Measurements from ENCODE around the gene UBE2E1. TPM values are rescaled to one million over a fixed set of nuclear protein-coding genes. Genes with fewer than 3 reads are reported as not detected.

UBE2E1 gene
- total RNA-seq (2022) (68.9 and 74.3 TPM in 2 replicates), Bru-seq, nascent RNA (percentile 87 among the genes with signal in this experiment), BruChase-seq, experiment 1, labeled RNA remaining after a 6-hour chase (percentile 82 among the genes with signal in this experiment), BruChase-seq, experiment 2, labeled RNA remaining after a 2-hour chase (percentile 80 among the genes with signal in this experiment)
- long read RNA-seq, partial matches to known transcripts: 4 of 4 reads
- long read RNA-seq, other reads (novel, unspliced or antisense): 0 of 4 reads

- H3K4me1 Mint-ChIP-seq (ENCODE audit: low read depth, unreplicated experiment): peaks cover 41% of the 10 kb centered on the region
- intact Hi-C loops (cut with micrococcal nuclease; ENCODE audit: unreplicated experiment): loop anchor here (2.0 to 10.0 kb wide), 2 partner anchors 65 to 621 kb away; no protein-coding TSS in a partner anchor
- CTCF ChIA-PET: no interaction called here
- peak within 1 kb of the TSS; percentile 88 for H3K27ac Mint-ChIP-seq (ENCODE audit: unreplicated experiment)
- H3K9me3 Mint-ChIP-seq (ENCODE audit: low read depth, unreplicated experiment): no peaks in the 10 kb centered on the region
- no peaks in the 10 kb centered on the region for H3K27me3 Mint-ChIP-seq (ENCODE audit: unreplicated experiment)
- peak; percentile 54 for DNase-seq
- peak within 1 kb of the TSS; percentile 85 for H3K4me3 Mint-ChIP-seq (ENCODE audit: low read depth, unreplicated experiment)
- TF ChIP-seq CTCF (IDR thresholded peaks at IDR 0.05; ENCODE audit: unreplicated experiment): no peak
- peaks cover 50% of the 10 kb centered on the region for H3K36me3 Mint-ChIP-seq (ENCODE audit: insufficient read depth, unreplicated experiment)
- no TSS peak for BruUV-seq (replicated peaks)
These were observed at the start of gene UBE2E1 for GRCh38 chr3:23805633-23806533. Gene UBE2E1 (plus strand): TSS chr3:23805955. CDS start chr3:23807270, 1,315 bp downstream.

- no peaks in the 10 kb centered on the region for H3K36me3 Mint-ChIP-seq (ENCODE audit: insufficient read depth, unreplicated experiment)
These were observed 49.4 kb upstream of the UBE2E1 start for GRCh38 chr3:23756206-23756840.

GRCh38 chr3:23758253-23758838 lies 47.4 kb upstream of the UBE2E1 start:
- Mint-ChIP-seq H3K27me3 (ENCODE audit: unreplicated experiment) (no peaks in the 10 kb centered on the region), H3K4me3 (ENCODE audit: low read depth, unreplicated experiment) (no peak overlapping the region), H3K27ac (ENCODE audit: unreplicated experiment) (no peak overlapping the region), H3K36me3 (ENCODE audit: insufficient read depth, unreplicated experiment) (no peaks in the 10 kb centered on the region), H3K4me1 (ENCODE audit: low read depth, unreplicated experiment) (no peaks in the 10 kb centered on the region), H3K9me3 (ENCODE audit: low read depth, unreplicated experiment) (no peaks in the 10 kb centered on the region)
- intact Hi-C loops (cut with micrococcal nuclease; ENCODE audit: unreplicated experiment): no loop called here
- no peak for TF ChIP-seq CTCF (IDR thresholded peaks at IDR 0.05; ENCODE audit: unreplicated experiment)
- DNase-seq: no peak
- CTCF ChIA-PET: no interaction called here
- BruUV-seq (replicated peaks): no TSS peak

More at GRCh38 chr3:23756206-23756840, 49.4 kb upstream of the UBE2E1 start:
- CTCF ChIA-PET: no interaction called here
- DNase-seq: no peak
- BruUV-seq (replicated peaks): no TSS peak
- no peaks in the 10 kb centered on the region for H3K27me3 Mint-ChIP-seq (ENCODE audit: unreplicated experiment)
- peaks cover 5% of the 10 kb centered on the region for H3K4me1 Mint-ChIP-seq (ENCODE audit: low read depth, unreplicated experiment)
- TF ChIP-seq CTCF (IDR thresholded peaks at IDR 0.05; ENCODE audit: unreplicated experiment): no peak
- H3K4me3 Mint-ChIP-seq (ENCODE audit: low read depth, unreplicated experiment): no peak overlapping the region
- H3K9me3 Mint-ChIP-seq (ENCODE audit: low read depth, unreplicated experiment): no peaks in the 10 kb centered on the region
- no peak overlapping the region for H3K27ac Mint-ChIP-seq (ENCODE audit: unreplicated experiment)
- intact Hi-C loops (cut with micrococcal nuclease; ENCODE audit: unreplicated experiment): no loop called here

DNA sequence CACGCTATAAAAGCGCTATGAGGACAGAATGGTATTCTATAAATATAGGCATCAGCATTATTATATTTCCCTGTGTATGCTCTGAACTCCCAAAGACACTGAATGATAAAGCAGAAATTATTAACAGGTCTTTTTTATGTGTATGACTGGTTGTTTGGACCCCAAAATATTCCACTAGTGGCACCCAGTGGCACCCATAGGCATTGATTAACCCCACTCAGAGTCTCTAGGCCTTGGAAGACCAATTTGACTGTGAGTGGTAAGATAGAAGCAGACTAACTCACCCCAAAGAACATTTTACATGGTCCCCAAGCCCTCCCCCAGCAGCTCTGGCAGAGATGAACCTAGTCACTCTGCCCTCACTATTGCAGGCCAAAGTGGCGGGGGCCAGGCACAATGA lies 45.4 kb upstream of the UBE2E1 start:
- no peaks in the 10 kb centered on the region for H3K36me3 Mint-ChIP-seq (ENCODE audit: insufficient read depth, unreplicated experiment)
- no TSS peak for BruUV-seq (replicated peaks)

More for the DNA sequence above, 45.4 kb upstream of the UBE2E1 start:
- no peak for TF ChIP-seq CTCF (IDR thresholded peaks at IDR 0.05; ENCODE audit: unreplicated experiment)
- intact Hi-C loops (cut with micrococcal nuclease; ENCODE audit: unreplicated experiment): loop anchor here (5.0 kb wide), 1 partner anchor 578 kb away; no protein-coding TSS in a partner anchor
- DNase-seq: no peak
- no peak overlapping the region for H3K4me3 Mint-ChIP-seq (ENCODE audit: low read depth, unreplicated experiment)
- no peaks in the 10 kb centered on the region for H3K4me1 Mint-ChIP-seq (ENCODE audit: low read depth, unreplicated experiment)
- CTCF ChIA-PET: interaction anchor here (0.7 kb wide), 1 partner anchor 32 kb away, joined by 8 read pairs; no protein-coding TSS in a partner anchor
- H3K27ac Mint-ChIP-seq (ENCODE audit: unreplicated experiment): no peak overlapping the region
- H3K9me3 Mint-ChIP-seq (ENCODE audit: low read depth, unreplicated experiment): no peaks in the 10 kb centered on the region
- no peaks in the 10 kb centered on the region for H3K27me3 Mint-ChIP-seq (ENCODE audit: unreplicated experiment)

All from Calu3 (cell line).